MCF 10A (cell line): ENCODE results near the gene DMBT1. TPM values are rescaled to one million over a fixed set of nuclear protein-coding genes. Genes with fewer than 3 reads are reported as not detected.

Experiments used
- BruUV-seq: library from RNA; stranded (reverse); fragments of 400-500 nt; replicated peaks from 2 replicates; lab custom pipeline; 2021; lab: Mats Ljungman, UMichigan
- CTCF ChIA-PET: fragments of 300-600 bp; sonication (Branson Sonifier 250); formaldehyde crosslinking; extraction: SDS; loops from one replicate; lab custom pipeline; 2021; ENCODE audit warnings: antibody characterized with exemption, inconsistent platforms; lab: Yijun Ruan, JAX
- POLR2A ChIA-PET: fragments of 300-600, 350-650 bp; sonication (Branson Sonifier 250); formaldehyde crosslinking; extraction: SDS; loops from one replicate; lab custom pipeline; 2020; ENCODE audit warnings: antibody characterized with exemption, inconsistent platforms; lab: Yijun Ruan, JAX
- DNase-seq: peaks from one replicate; pipeline ENCODE4 v3.0.0-alpha.2; 2018; ENCODE audit not compliant: unreplicated experiment
- H3K27ac Mint-ChIP-seq: one replicate; pipeline ENCODE4 v1.8.0; 2022; ENCODE audit warnings: mild to moderate bottlenecking, low read depth, mixed read lengths; ENCODE audit not compliant: unreplicated experiment
- H3K27me3 Mint-ChIP-seq: one replicate; pipeline ENCODE4 v1.8.0; 2022; ENCODE audit warnings: mixed read lengths; ENCODE audit not compliant: insufficient read depth, unreplicated experiment
- H3K36me3 Mint-ChIP-seq: one replicate; pipeline ENCODE4 v1.8.0; 2022; ENCODE audit warnings: mild to moderate bottlenecking, moderate library complexity, mixed read lengths; ENCODE audit not compliant: insufficient read depth, unreplicated experiment
- H3K4me1 Mint-ChIP-seq: one replicate; pipeline ENCODE4 v1.8.0; 2022; ENCODE audit warnings: mixed read lengths; ENCODE audit not compliant: insufficient read depth, unreplicated experiment
- H3K4me3 Mint-ChIP-seq: one replicate; pipeline ENCODE4 v1.8.0; 2022; ENCODE audit warnings: mild to moderate bottlenecking, moderate library complexity, mixed read lengths; ENCODE audit not compliant: unreplicated experiment
- H3K9me3 Mint-ChIP-seq: one replicate; pipeline ENCODE4 v1.8.0; 2022; ENCODE audit warnings: mixed read lengths; ENCODE audit not compliant: unreplicated experiment
- intact Hi-C: fragments of 100-400 bp; cut with micrococcal nuclease; formaldehyde crosslinking; loops from 2 replicates; pipeline ENCODE4 v1.14.1; 2022
- total RNA-seq: library from RNA; stranded (reverse); gene quantifications from 2 replicates; pipeline ENCODE4 v1.2.3, GENCODE V29; 2022
- TF ChIP-seq, protein P1 (sequence below): fragments of 200-600 bp; IDR thresholded peaks from one replicate; pipeline ENCODE4 v1.8.0; 2022; ENCODE audit warnings: antibody characterized with exemption, mild to moderate bottlenecking; ENCODE audit not compliant: unreplicated experiment

Gene DMBT1
- total RNA-seq, 1 experiment from 2014 or later: 7.6 TPM

- intact Hi-C loops: no loop called here
- BruUV-seq: no TSS peak
- no peaks in the 10 kb centered on the region for H3K27me3 Mint-ChIP-seq
- H3K36me3 Mint-ChIP-seq: no peaks in the 10 kb centered on the region
- no peaks in the 10 kb centered on the region for H3K9me3 Mint-ChIP-seq
- H3K4me3 Mint-ChIP-seq: no peak overlapping the region
- ChIA-PET CTCF (interaction anchor here (1.6 to 3.2 kb wide), 2 partner anchors 11 to 66 kb away, joined by 4 to 16 read pairs; no protein-coding TSS in a partner anchor), POLR2A (no interaction called here)
- peaks cover 8% of the 10 kb centered on the region for H3K4me1 Mint-ChIP-seq
- DNase-seq: no peak
- H3K27ac Mint-ChIP-seq: no peak overlapping the region
- TF ChIP-seq, protein P1, sequence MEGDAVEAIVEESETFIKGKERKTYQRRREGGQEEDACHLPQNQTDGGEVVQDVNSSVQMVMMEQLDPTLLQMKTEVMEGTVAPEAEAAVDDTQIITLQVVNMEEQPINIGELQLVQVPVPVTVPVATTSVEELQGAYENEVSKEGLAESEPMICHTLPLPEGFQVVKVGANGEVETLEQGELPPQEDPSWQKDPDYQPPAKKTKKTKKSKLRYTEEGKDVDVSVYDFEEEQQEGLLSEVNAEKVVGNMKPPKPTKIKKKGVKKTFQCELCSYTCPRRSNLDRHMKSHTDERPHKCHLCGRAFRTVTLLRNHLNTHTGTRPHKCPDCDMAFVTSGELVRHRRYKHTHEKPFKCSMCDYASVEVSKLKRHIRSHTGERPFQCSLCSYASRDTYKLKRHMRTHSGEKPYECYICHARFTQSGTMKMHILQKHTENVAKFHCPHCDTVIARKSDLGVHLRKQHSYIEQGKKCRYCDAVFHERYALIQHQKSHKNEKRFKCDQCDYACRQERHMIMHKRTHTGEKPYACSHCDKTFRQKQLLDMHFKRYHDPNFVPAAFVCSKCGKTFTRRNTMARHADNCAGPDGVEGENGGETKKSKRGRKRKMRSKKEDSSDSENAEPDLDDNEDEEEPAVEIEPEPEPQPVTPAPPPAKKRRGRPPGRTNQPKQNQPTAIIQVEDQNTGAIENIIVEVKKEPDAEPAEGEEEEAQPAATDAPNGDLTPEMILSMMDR: no peak
Observed at GRCh38 chr10:122638106-122638505, 77.6 kb downstream of the DMBT1 start.

- intact Hi-C loops: no loop called here
- ChIA-PET POLR2A (interaction anchor here (0.7 kb wide), 1 partner anchor 97 kb away, joined by 3 read pairs; no protein-coding TSS in a partner anchor), CTCF (interaction anchor here (3.2 kb wide), 1 partner anchor 9 kb away, joined by 16 read pairs; no protein-coding TSS in a partner anchor)
- H3K4me3 Mint-ChIP-seq: no peak overlapping the region
- H3K36me3 Mint-ChIP-seq: no peaks in the 10 kb centered on the region
- H3K27me3 Mint-ChIP-seq: no peaks in the 10 kb centered on the region
- peak; percentile 16 for DNase-seq
- H3K27ac Mint-ChIP-seq: no peak overlapping the region
- H3K4me1 Mint-ChIP-seq: peaks cover 8% of the 10 kb centered on the region
- BruUV-seq: no TSS peak
- TF ChIP-seq, protein P1: no peak
- no peaks in the 10 kb centered on the region for H3K9me3 Mint-ChIP-seq
Observed at GRCh38 chr10:122639801-122640200, 79.2 kb downstream of the DMBT1 start.

DNA sequence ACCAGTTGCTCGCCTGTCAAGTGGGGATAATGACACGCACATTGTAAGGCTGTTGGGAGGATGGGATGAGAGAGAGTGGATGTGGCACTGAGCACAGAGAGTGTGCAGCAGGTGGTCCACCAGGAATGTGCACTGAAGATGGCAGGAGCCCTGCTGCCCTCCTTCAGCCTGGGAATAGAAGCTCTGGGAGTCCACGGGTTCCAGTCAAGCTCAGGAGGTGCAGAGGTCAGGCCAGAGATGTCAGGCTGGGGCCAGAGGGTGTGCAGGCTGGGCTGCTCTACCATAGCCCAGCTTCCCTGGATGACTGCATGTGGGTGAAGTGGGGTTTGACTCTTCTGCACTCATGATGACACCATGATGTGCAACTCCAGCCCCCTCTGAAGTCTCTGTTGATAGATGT lies 80.4 kb downstream of the DMBT1 start:
- POLR2A ChIA-PET: no interaction called here
- no peak for DNase-seq
- no peak overlapping the region for H3K27ac Mint-ChIP-seq
- no peaks in the 10 kb centered on the region for H3K36me3 Mint-ChIP-seq
- CTCF ChIA-PET: interaction anchor here (3.2 kb wide), 1 partner anchor 8 kb away, joined by 16 read pairs; no protein-coding TSS in a partner anchor
- no TSS peak for BruUV-seq
- H3K4me3 Mint-ChIP-seq: no peak overlapping the region
- H3K4me1 Mint-ChIP-seq: peaks cover 8% of the 10 kb centered on the region
- TF ChIP-seq, protein P1: no peak
- H3K9me3 Mint-ChIP-seq: no peaks in the 10 kb centered on the region
- no peaks in the 10 kb centered on the region for H3K27me3 Mint-ChIP-seq
- intact Hi-C loops: no loop called here

- BruUV-seq: no TSS peak
- POLR2A ChIA-PET: no interaction called here
- no peak for DNase-seq
- intact Hi-C loops: no loop called here
- Mint-ChIP-seq H3K27me3 (no peaks in the 10 kb centered on the region), H3K36me3 (no peaks in the 10 kb centered on the region), H3K4me3 (no peak overlapping the region), H3K4me1 (peaks cover 8% of the 10 kb centered on the region), H3K27ac (no peak overlapping the region), H3K9me3 (no peaks in the 10 kb centered on the region)
- CTCF ChIA-PET: interaction anchor here (0.7 kb wide), 1 partner anchor 287 kb away, joined by 3 read pairs; no protein-coding TSS in a partner anchor
- TF ChIP-seq, protein P1: no peak
Observed at GRCh38 chr10:122642726-122643605, 82.4 kb downstream of the DMBT1 start.
